Gastrocnemius medialis (tissue), 4 donors: ENCODE results near the gene PIGM. TPM values are rescaled to one million over a fixed set of nuclear protein-coding genes. Genes with fewer than 3 reads are reported as not detected.

Experiments
- ATAC-seq, 2 donors: fragments of 150-250 bp; one replicate each; pipeline ENCODE4 v1.9.1; 2016
- DNase-seq, 2 donors: peaks; one replicate each; pipeline ENCODE4 v3.0.0-alpha.2; 2019
- H3K27ac ChIP-seq, 4 donors: fragments of 200-600 bp; sonication (generic); 1 replicate in 1 of 4; 2 replicates in 3 of 4; pipeline ENCODE4 v1.5.1; 2016 to 2018; ENCODE audit warnings: mild to moderate bottlenecking in 2 of 4, moderate library complexity in 1 of 4
- H3K27me3 ChIP-seq, 3 donors: fragments of 200-600 bp; sonication (generic) in 2 of 3; 1 replicate in 1 of 3; 2 replicates in 2 of 3; pipeline versions ENCODE4 v1.5.1 to v1.6.0; 2016 to 2019; ENCODE audit warnings: mild to moderate bottlenecking in 1 of 3, moderate library complexity in 1 of 3
- H3K36me3 ChIP-seq, 2 donors: fragments of 200-600 bp; sonication (generic) in 1 of 2; one replicate each; pipeline ENCODE4 v1.5.1; 2017 to 2018
- H3K4me1 ChIP-seq, 2 donors: fragments of 200-600 bp; sonication (generic) in 1 of 2; one replicate each; pipeline ENCODE4 v1.5.1; 2016 to 2017; ENCODE audit warnings: mild to moderate bottlenecking in 2 of 2
- H3K4me3 ChIP-seq, 4 donors: fragments of 200-600 bp; sonication (generic) in 3 of 4; 1 replicate in 1 of 4; 2 replicates in 3 of 4; pipeline ENCODE4 v1.5.1; 2016 to 2019; ENCODE audit warnings: mild to moderate bottlenecking in 2 of 4
- H3K9me3 ChIP-seq, 3 donors: fragments of 200-600 bp; sonication (generic) in 2 of 3; 1 replicate in 1 of 3; 2 replicates in 2 of 3; pipeline ENCODE4 v1.5.1; 2016 to 2019
- POLR2A ChIP-seq, 2 donors: fragments of 450-650 bp; IDR thresholded peaks; one replicate each; pipeline ENCODE4 v1.6.1; 2017; ENCODE audit warnings: antibody characterized with exemption in 2 of 2, mild to moderate bottlenecking in 2 of 2, moderate library complexity in 2 of 2
- in situ Hi-C, 4 donors: fragments of 200-750 bp; cut with MboI; loops; one replicate each; pipeline versions ENCODE4 v1.15.0 to v1.8.0; 2017; ENCODE audit warnings: low sequenced_read_pairs in 4 of 4
- intact Hi-C: fragments of 100-400 bp; cut with DNase I; formaldehyde crosslinking; loops from one replicate; pipeline ENCODE4 v1.15.1; 2023; ENCODE audit warnings: low total_unique reads
- total RNA-seq, 4 donors: library from RNA; depleted of rRNA; stranded (reverse); fragments of >200 nt; gene quantifications; one replicate each; pipeline versions ENCODE4 v1.1.0 to v1.2.3, GENCODE V29; 2016
- TF ChIP-seq, protein P1 (sequence below), 5 experiments: fragments of 450-650 bp in 3 of 5; fragments of 200-600 bp in 2 of 5; sonication (generic) in 2 of 5; IDR thresholded peaks in 4 of 5; conservative IDR thresholded peaks in 1 of 5; 1 replicate in 4 of 5; 2 replicates in 1 of 5; pipeline ENCODE4 v1.5.1; 2016 to 2019; ENCODE audit warnings: antibody characterized with exemption in 5 of 5, mild to moderate bottlenecking in 3 of 5, moderate library complexity in 3 of 5

Gene PIGM
- total RNA-seq, 4 donors from 2014 or later, result 0.55 to 0.75 (median 0.72) TPM

DNA sequence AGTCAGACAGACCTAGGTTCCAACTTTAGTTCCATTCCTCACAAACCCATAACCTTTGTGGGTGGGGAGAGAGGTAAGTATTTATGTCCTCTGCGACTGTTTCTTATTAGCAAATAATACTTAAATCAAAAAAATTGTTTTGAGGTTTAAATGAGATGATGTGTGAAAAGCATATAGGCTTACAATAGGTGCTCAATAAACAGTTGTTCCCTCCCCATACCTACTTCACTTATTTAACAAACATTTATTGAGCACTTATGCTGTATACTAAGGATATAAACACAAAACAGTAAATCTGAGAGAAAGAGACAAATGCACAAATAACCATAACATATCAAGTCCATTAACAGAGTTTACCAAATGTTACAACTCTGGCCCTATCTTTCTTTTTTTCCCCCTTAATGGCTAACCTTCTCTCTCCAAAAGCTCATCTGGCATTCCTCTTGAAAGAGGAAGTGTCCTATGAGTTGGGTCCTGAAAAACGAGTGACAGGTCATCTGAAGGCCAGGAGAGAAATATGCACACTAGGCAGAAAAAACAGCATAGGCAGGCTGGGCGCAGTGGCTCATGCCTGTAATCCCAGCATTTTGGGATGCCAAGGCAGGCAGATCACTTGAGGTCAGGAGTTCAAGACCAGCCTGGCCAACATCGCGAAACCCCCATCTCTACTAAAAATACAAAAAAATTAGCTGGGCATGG lies 10.3 kb downstream of the PIGM start:
- Histone ChIP-seq H3K4me3 (no peak overlapping the region), H3K9me3 (no peaks in the 10 kb centered on the region), H3K36me3 (no peaks in the 10 kb centered on the region), H3K4me1 (peaks cover 11 to 24% of the 10 kb centered on the region in 2 donors), H3K27me3 (no peaks in the 10 kb centered on the region), H3K27ac (no peak overlapping the region)
- ATAC-seq (no peak), DNase-seq (no peak)
- in situ Hi-C loops (loop anchor here in 1 of 4 donors (25.0 kb wide), 1 partner anchor 234 kb away; the partner anchor contains the start of gene DUSP23), intact Hi-C loops (no loop called here)
- no peak for TF ChIP-seq POLR2A (IDR thresholded peaks at IDR 0.05)
- TF ChIP-seq, protein P1, sequence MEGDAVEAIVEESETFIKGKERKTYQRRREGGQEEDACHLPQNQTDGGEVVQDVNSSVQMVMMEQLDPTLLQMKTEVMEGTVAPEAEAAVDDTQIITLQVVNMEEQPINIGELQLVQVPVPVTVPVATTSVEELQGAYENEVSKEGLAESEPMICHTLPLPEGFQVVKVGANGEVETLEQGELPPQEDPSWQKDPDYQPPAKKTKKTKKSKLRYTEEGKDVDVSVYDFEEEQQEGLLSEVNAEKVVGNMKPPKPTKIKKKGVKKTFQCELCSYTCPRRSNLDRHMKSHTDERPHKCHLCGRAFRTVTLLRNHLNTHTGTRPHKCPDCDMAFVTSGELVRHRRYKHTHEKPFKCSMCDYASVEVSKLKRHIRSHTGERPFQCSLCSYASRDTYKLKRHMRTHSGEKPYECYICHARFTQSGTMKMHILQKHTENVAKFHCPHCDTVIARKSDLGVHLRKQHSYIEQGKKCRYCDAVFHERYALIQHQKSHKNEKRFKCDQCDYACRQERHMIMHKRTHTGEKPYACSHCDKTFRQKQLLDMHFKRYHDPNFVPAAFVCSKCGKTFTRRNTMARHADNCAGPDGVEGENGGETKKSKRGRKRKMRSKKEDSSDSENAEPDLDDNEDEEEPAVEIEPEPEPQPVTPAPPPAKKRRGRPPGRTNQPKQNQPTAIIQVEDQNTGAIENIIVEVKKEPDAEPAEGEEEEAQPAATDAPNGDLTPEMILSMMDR (IDR thresholded peaks at IDR 0.05 in 4 of 5, conservative IDR thresholded peaks at IDR 0.05 in 1 of 5), result no peak

DNA sequence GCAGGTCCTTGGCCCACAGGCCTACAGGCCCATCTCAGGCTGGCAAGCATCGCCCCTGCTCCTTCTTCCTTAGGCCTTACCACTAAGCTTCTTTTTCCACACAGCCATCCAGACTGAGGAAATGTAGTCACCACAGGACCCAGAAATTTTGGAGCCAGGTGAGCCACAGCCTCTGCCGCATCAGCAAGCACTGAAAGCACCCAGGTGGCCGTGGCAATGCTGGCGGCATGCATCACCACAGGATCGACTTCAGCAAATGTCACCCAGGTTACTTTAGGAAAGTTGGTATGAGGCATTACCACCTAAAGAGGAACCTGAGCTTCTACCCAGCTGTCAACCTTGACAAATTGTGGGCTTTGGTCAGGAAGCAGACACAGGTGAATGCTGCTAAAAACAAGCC lies 11.6 kb downstream of the PIGM start:
- intact Hi-C loops, result no loop called here
- Histone ChIP-seq H3K27ac (no peak overlapping the region), H3K9me3 (no peaks in the 10 kb centered on the region), H3K4me3 (no peak overlapping the region), H3K36me3 (no peaks in the 10 kb centered on the region), H3K4me1 (peaks cover 11 to 14% of the 10 kb centered on the region in 2 donors), H3K27me3 (no peaks in the 10 kb centered on the region)
- TF ChIP-seq, protein P1 (IDR thresholded peaks at IDR 0.05 in 4 of 5, conservative IDR thresholded peaks at IDR 0.05 in 1 of 5), result no peak
- no peak for TF ChIP-seq POLR2A (IDR thresholded peaks at IDR 0.05)
- DNase-seq (no peak), ATAC-seq (no peak)
- in situ Hi-C loops, result loop anchor here in 1 of 4 donors (25.0 kb wide), 1 partner anchor 233 kb away; the partner anchor contains the start of gene DUSP23

DNA sequence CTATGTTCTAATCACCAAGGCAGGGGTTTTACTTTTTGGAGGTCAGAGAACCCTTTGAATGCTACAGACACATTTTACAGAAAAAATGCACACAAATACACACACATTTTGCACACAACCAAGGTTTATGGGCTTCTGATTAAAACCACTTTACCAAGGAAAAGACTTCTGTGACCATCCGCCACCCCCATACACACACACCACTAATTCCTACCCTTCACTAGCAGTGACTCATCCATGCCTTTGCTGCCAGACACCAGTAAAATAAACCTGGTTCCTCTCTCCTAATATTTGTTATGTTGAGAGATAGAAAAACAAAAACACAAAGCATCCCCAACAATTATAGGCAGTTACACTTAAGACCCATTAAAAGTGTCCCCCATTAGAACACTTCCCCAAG lies 12.9 kb downstream of the PIGM start:
- no peaks in the 10 kb centered on the region for H3K27me3 ChIP-seq
- H3K36me3 ChIP-seq, result no peaks in the 10 kb centered on the region
- H3K9me3 ChIP-seq, result no peaks in the 10 kb centered on the region
- ATAC-seq, result no peak
- H3K4me3 ChIP-seq, result no peak overlapping the region
- H3K4me1 ChIP-seq, result peaks cover 1 to 3% of the 10 kb centered on the region in 2 donors
- no peak overlapping the region for H3K27ac ChIP-seq
- DNase-seq, result no peak
- TF ChIP-seq, protein P1 (IDR thresholded peaks at IDR 0.05 in 4 of 5, conservative IDR thresholded peaks at IDR 0.05 in 1 of 5), result no peak
- no peak for TF ChIP-seq POLR2A (IDR thresholded peaks at IDR 0.05)
- in situ Hi-C loops (loop anchor here in 1 of 4 donors (25.0 kb wide), 1 partner anchor 232 kb away; the partner anchor contains the start of gene DUSP23), intact Hi-C loops (no loop called here)

DNA sequence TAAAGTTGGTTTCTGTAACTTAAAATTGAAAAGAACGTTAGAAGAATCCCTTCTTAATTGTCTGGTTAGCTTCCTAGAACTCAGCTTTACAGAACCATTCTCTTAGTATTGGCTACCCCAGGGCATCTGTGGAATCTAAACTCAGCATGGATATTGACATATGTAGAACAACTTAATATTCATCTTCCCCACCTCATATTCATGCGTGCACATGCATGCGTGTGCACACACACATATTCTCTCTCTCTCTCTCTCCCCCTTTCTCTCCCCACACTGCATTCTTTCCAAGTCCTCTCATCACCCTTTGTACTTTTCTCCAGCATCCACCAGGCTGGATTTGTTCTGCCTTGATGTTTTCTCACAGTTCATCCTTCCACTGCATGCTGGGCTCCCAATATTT lies 13.4 kb downstream of the PIGM start:
- in situ Hi-C loops, result loop anchor here in 1 of 4 donors (25.0 kb wide), 1 partner anchor 231 kb away; the partner anchor contains the start of gene DUSP23
- no peaks in the 10 kb centered on the region for H3K36me3 ChIP-seq
- no peaks in the 10 kb centered on the region for H3K9me3 ChIP-seq
- no peak for DNase-seq
- no peak overlapping the region for H3K4me3 ChIP-seq
- H3K27me3 ChIP-seq, result no peaks in the 10 kb centered on the region
- H3K4me1 ChIP-seq, result no peaks in the 10 kb centered on the region
- no peak for ATAC-seq
- H3K27ac ChIP-seq, result no peak overlapping the region
- intact Hi-C loops, result no loop called here
- TF ChIP-seq POLR2A (IDR thresholded peaks at IDR 0.05), result no peak
- TF ChIP-seq, protein P1 (IDR thresholded peaks at IDR 0.05 in 4 of 5, conservative IDR thresholded peaks at IDR 0.05 in 1 of 5), result no peak
